OCI-LY3 (cell line): ENCODE data around the gene COLGALT1.

ENCODE experiments used
- H2AFZ ChIP-seq: fragments of 200-600, 300-600 bp; shearing (Covaris generic); 2 replicates; pipeline ENCODE4 v1.6.0; 2014; ENCODE audit warnings: antibody characterized with exemption, low read depth, low read length
- H3K27ac ChIP-seq: fragments of 200-600, 300-600 bp; sonication (generic); 2 replicates; pipeline ENCODE4 v1.5.1; 2014; ENCODE audit warnings: mild to moderate bottlenecking, low read length, moderate library complexity, mixed read lengths
- H3K27me3 ChIP-seq: fragments of 200-600, 300-600 bp; sonication (generic); 2 replicates; pipeline ENCODE4 v1.6.1; 2014; ENCODE audit warnings: low read depth, low read length, mixed read lengths
- H3K36me3 ChIP-seq: fragments of 200-600, 300-600 bp; sonication (generic); replicated peaks from 2 replicates; pipeline ENCODE3; 2014; ENCODE audit warnings: low read depth, low read length, mixed read lengths
- H3K4me1 ChIP-seq: fragments of 300-600, 200-600 bp; sonication (generic); 2 replicates; pipeline ENCODE4 v1.6.1; 2014; ENCODE audit warnings: low read length, mixed read lengths
- H3K4me2 ChIP-seq: fragments of 200-600, 300-600 bp; sonication (generic); 2 replicates; pipeline ENCODE4 v1.6.1; 2014; ENCODE audit warnings: low read length, mixed read lengths
- H3K4me3 ChIP-seq: fragments of 300-600, 200-600 bp; sonication (generic); 2 replicates; pipeline ENCODE4 v1.5.1; 2014; ENCODE audit warnings: antibody characterized with exemption, mild to moderate bottlenecking, low read length, moderate library complexity
- H3K79me2 ChIP-seq: fragments of 300-600, 200-600 bp; shearing (Covaris generic); 2 replicates; pipeline ENCODE4 v1.6.1; 2014; ENCODE audit warnings: mild to moderate bottlenecking, low read length, mixed read lengths
- H3K9ac ChIP-seq: fragments of 300-600, 200-600 bp; shearing (Covaris generic); 2 replicates; pipeline ENCODE4 v1.6.0; 2014; ENCODE audit warnings: mild to moderate bottlenecking, low read length, moderate library complexity
- H3K9me3 ChIP-seq: fragments of 200-600, 300-600 bp; shearing (Covaris generic); 2 replicates; pipeline ENCODE4 v1.6.1; 2014; ENCODE audit warnings: low read length, mixed read lengths; ENCODE audit not compliant: insufficient read depth
- H4K20me1 ChIP-seq: fragments of 200-600, 300-600 bp; sonication (generic); 2 replicates; pipeline ENCODE4 v1.6.1; 2016; ENCODE audit warnings: low read length, mixed read lengths; ENCODE audit not compliant: insufficient read depth
- EZH2phosphoT487 ChIP-seq: fragments of 200-600 bp; shearing (Covaris generic); IDR thresholded peaks from 2 replicates; pipeline ENCODE4 v1.6.1; 2018; ENCODE audit warnings: antibody characterized with exemption, mixed run types, low read depth
- TF ChIP-seq, protein P1 (sequence below): fragments of 200-600, 300-600 bp; sonication (generic); IDR thresholded peaks from 2 replicates; pipeline ENCODE4 v1.5.1; 2014; ENCODE audit warnings: antibody characterized with exemption, low read length, low read depth

The COLGALT1 gene

GRCh38 chr19:17555929-17556813 is 722 bp downstream of the COLGALT1 start:
- H3K36me3 ChIP-seq, result peaks cover 45% of the 10 kb centered on the region
- H3K27me3 ChIP-seq, result no peaks in the 10 kb centered on the region
- peak overlapping the region; percentile 76 for H3K27ac ChIP-seq
- peak overlapping the region; percentile 79 for H3K4me3 ChIP-seq
- H3K9me3 ChIP-seq, result no peaks in the 10 kb centered on the region
- peak overlapping the region; percentile 90 for H3K9ac ChIP-seq
- no peak for TF ChIP-seq EZH2phosphoT487
- TF ChIP-seq, protein P1, sequence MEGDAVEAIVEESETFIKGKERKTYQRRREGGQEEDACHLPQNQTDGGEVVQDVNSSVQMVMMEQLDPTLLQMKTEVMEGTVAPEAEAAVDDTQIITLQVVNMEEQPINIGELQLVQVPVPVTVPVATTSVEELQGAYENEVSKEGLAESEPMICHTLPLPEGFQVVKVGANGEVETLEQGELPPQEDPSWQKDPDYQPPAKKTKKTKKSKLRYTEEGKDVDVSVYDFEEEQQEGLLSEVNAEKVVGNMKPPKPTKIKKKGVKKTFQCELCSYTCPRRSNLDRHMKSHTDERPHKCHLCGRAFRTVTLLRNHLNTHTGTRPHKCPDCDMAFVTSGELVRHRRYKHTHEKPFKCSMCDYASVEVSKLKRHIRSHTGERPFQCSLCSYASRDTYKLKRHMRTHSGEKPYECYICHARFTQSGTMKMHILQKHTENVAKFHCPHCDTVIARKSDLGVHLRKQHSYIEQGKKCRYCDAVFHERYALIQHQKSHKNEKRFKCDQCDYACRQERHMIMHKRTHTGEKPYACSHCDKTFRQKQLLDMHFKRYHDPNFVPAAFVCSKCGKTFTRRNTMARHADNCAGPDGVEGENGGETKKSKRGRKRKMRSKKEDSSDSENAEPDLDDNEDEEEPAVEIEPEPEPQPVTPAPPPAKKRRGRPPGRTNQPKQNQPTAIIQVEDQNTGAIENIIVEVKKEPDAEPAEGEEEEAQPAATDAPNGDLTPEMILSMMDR, result peak; percentile 5; the same call in 1 of the 2 replicates
- peaks cover 21% of the 10 kb centered on the region for H3K79me2 ChIP-seq
- peak overlapping the region; percentile 39; the same call in 1 of the 2 replicates for H2AFZ ChIP-seq
- H3K4me1 ChIP-seq, result peaks cover 11% of the 10 kb centered on the region
- H3K4me2 ChIP-seq, result peak overlapping the region; percentile 70
- H4K20me1 ChIP-seq, result peaks cover 5% of the 10 kb centered on the region; the same call in 1 of the 2 replicates

- no peak for TF ChIP-seq EZH2phosphoT487
- TF ChIP-seq, protein P1, result no peak
- Histone ChIP-seq H3K79me2 (peaks cover 21% of the 10 kb centered on the region), H3K36me3 (peaks cover 42% of the 10 kb centered on the region), H3K27me3 (no peaks in the 10 kb centered on the region), H2AFZ (no peak overlapping the region), H3K4me3 (peak overlapping the region; percentile 79), H3K9me3 (no peaks in the 10 kb centered on the region), H3K4me2 (peak overlapping the region; percentile 70), H3K4me1 (peaks cover 11% of the 10 kb centered on the region), H3K9ac (peak overlapping the region; percentile 90), H3K27ac (peak overlapping the region; percentile 76; the same call in 1 of the 2 replicates), H4K20me1 (peaks cover 5% of the 10 kb centered on the region; the same call in 1 of the 2 replicates)
Measured at GRCh38 chr19:17556995-17557394, 1.5 kb downstream of the COLGALT1 start.

DNA sequence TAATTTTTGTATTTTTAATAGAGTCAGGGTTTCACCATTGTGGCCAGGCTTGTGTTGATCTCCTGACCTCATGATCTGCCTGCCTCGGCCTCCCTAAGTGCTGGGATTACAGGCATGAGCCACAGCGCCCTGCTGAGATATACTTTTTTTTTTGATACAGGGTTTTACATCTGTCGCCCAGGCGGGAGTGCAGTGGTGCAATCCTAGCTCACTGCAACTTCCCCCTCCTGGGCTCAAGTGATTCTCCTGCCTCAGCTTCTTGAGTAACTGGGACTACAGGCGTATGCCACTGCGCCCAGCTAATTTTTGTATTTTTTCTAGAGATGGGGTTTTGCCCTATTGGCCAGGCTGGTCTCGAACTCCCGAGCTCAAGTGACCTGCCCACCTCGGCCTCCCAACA is 2.0 kb downstream of the COLGALT1 start:
- Histone ChIP-seq H3K9ac (no peak overlapping the region), H3K4me1 (peaks cover 11% of the 10 kb centered on the region)
- TF ChIP-seq EZH2phosphoT487, result no peak
- TF ChIP-seq, protein P1, result no peak

DNA sequence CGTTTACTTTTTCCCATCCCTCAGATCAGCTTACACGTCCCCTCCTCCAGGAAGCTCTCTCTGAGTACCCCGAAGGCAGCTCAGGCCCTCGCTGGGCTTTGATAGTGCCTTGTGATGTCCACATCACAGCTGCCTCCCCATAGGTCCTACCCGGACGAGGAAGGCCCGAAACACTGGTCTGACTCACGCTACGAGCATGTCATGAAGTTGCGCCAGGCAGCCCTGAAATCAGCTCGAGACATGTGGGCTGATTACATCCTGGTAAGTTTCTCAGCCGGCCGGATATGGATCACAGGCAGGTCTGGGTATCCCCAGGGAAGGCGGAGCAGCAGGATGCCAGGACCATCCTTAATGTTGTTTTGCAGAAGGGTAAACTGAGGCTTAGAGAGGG is 4.8 kb downstream of the COLGALT1 start:
- H3K9me3 ChIP-seq, result no peaks in the 10 kb centered on the region
- no peak overlapping the region for H3K4me3 ChIP-seq
- no peak overlapping the region for H3K27ac ChIP-seq
- TF ChIP-seq EZH2phosphoT487, result no peak
- TF ChIP-seq, protein P1, result no peak
- H3K4me2 ChIP-seq, result no peak overlapping the region
- no peaks in the 10 kb centered on the region for H4K20me1 ChIP-seq
- peaks cover 37% of the 10 kb centered on the region for H3K36me3 ChIP-seq
- no peak overlapping the region for H3K9ac ChIP-seq
- peaks cover 7% of the 10 kb centered on the region for H3K4me1 ChIP-seq
- H3K27me3 ChIP-seq, result no peaks in the 10 kb centered on the region
- no peak overlapping the region for H2AFZ ChIP-seq
- H3K79me2 ChIP-seq, result peaks cover 21% of the 10 kb centered on the region

More for the DNA sequence above, 2.0 kb downstream of the COLGALT1 start:
- Histone ChIP-seq H3K27me3 (no peaks in the 10 kb centered on the region), H3K4me3 (no peak overlapping the region), H3K27ac (no peak overlapping the region), H2AFZ (no peak overlapping the region), H3K9me3 (no peaks in the 10 kb centered on the region), H4K20me1 (peaks cover 5% of the 10 kb centered on the region; the same call in 1 of the 2 replicates), H3K79me2 (peaks cover 21% of the 10 kb centered on the region), H3K36me3 (peaks cover 41% of the 10 kb centered on the region), H3K4me2 (no peak overlapping the region)
